Parathyroid adenoma (tissue), 2 donors: Measurements from ENCODE around the gene PIN1.
"Not testable (repeated sequence)": the region's sequence is repeated elsewhere in the genome, so short reads cannot be mapped to it uniquely, and the experiment has no call there.

Source experiments
- H2AFZ ChIP-seq: fragments of 300-600 bp; sonication (generic); one replicate; pipeline ENCODE4 v1.7.0; 2017; ENCODE audit warnings: antibody characterized with exemption, mild to moderate bottlenecking
- H3K27ac ChIP-seq: fragments of 300-600 bp; sonication (generic); one replicate; pipeline ENCODE4 v1.7.0; 2017
- H3K27me3 ChIP-seq: fragments of 300-600 bp; sonication (generic); one replicate; pipeline ENCODE4 v1.7.0; 2017; ENCODE audit warnings: low read length; ENCODE audit not compliant: control insufficient read depth, insufficient read depth
- H3K36me3 ChIP-seq: fragments of 300-600 bp; sonication (generic); one replicate; pipeline ENCODE4 v1.7.0; 2017; ENCODE audit warnings: low read length; ENCODE audit not compliant: control insufficient read depth, insufficient read depth
- H3K4me1 ChIP-seq: fragments of 300-600 bp; sonication (generic); one replicate; pipeline ENCODE4 v1.7.0; 2017; ENCODE audit warnings: control low read depth
- H3K4me2 ChIP-seq: fragments of 300-600 bp; sonication (generic); one replicate; pipeline ENCODE4 v1.7.0; 2017; ENCODE audit warnings: low read length
- H3K4me3 ChIP-seq: fragments of 300-600 bp; sonication (generic); one replicate; pipeline ENCODE4 v1.7.0; 2017; ENCODE audit warnings: low read depth, low read length
- H3K79me2 ChIP-seq: fragments of 300-600 bp; sonication (generic); one replicate; pipeline ENCODE4 v1.7.0; 2017; ENCODE audit warnings: control low read depth
- H3K9ac ChIP-seq: fragments of 300-600 bp; sonication (generic); one replicate; pipeline ENCODE4 v1.7.0; 2017; ENCODE audit warnings: mild to moderate bottlenecking
- H3K9me3 ChIP-seq: fragments of 300-600 bp; sonication (generic); one replicate; pipeline ENCODE4 v1.7.0; 2017; ENCODE audit warnings: low read length; ENCODE audit not compliant: control insufficient read depth
- TF ChIP-seq, protein P1 (sequence below): fragments of 300-600 bp; sonication (generic); IDR thresholded peaks from one replicate; pipeline ENCODE4 v1.7.0; 2017; ENCODE audit warnings: antibody characterized with exemption, mild to moderate bottlenecking
- donor health status: primary hyperparathyroidism.

Gene PIN1

DNA sequence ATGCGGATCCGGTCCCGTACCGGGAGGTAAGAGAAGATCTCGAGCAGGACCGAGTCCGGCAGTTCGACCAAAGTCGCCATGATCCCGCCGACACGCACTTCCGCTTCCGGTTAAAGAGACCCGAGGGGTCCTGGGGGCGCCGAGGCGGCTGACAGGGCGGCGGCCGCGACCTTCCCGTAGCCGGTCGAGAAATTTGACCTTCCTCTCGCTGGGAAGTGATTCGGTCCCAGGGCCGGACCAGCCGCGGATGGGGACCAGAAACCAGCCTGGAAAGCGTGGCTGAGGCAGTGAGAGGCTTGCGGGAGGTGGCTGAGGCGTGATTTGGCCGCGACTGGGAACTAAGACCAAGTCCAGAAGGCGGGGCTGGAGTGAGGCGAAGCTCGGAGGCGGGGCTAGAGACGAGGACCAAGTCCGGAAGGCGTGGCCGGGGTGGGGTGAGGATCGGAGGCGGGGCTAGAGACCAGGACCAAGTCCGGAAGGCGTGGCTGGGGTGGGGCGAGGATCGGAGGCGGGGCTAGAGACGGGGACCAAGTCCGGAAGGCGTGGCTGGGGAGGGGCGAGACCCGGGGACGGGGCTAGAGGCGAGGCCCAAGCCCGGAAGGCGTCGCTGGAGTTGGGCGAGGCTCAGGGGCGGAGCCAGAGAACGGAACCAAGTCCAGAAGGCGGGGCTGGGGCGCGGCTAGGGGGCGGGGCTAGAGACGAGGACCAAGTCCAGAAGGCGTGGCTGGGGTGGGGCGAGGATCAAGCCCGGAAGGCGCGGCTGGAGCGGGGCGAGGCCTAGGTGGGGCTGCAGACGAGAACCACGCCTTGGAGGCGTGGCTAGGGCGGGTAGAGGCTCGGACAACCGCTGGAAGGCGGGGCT, 16.2 kb upstream of the PIN1 start, which contains the start of gene FBXL12:
FBXL12 (minus strand) TSS at position 346 of the 862 bp plus-strand sequence; CDS start at position 80, 266 bp downstream.
- Histone ChIP-seq H3K27me3 (no peaks in the 10 kb centered on the region), H3K4me3 (peak within 1 kb of the TSS; percentile 97), H3K9ac (peak within 1 kb of the TSS; percentile 73), H3K36me3 (no peaks in the 10 kb centered on the region), H3K9me3 (no peaks in the 10 kb centered on the region), H3K27ac (peak within 1 kb of the TSS; percentile 93), H3K79me2 (peaks cover 8% of the 10 kb centered on the region), H3K4me1 (no peaks in the 10 kb centered on the region), H2AFZ (peak within 1 kb of the TSS; percentile 86), H3K4me2 (peak within 1 kb of the TSS; percentile 94)
- TF ChIP-seq, protein P1, sequence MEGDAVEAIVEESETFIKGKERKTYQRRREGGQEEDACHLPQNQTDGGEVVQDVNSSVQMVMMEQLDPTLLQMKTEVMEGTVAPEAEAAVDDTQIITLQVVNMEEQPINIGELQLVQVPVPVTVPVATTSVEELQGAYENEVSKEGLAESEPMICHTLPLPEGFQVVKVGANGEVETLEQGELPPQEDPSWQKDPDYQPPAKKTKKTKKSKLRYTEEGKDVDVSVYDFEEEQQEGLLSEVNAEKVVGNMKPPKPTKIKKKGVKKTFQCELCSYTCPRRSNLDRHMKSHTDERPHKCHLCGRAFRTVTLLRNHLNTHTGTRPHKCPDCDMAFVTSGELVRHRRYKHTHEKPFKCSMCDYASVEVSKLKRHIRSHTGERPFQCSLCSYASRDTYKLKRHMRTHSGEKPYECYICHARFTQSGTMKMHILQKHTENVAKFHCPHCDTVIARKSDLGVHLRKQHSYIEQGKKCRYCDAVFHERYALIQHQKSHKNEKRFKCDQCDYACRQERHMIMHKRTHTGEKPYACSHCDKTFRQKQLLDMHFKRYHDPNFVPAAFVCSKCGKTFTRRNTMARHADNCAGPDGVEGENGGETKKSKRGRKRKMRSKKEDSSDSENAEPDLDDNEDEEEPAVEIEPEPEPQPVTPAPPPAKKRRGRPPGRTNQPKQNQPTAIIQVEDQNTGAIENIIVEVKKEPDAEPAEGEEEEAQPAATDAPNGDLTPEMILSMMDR, result no peak

DNA sequence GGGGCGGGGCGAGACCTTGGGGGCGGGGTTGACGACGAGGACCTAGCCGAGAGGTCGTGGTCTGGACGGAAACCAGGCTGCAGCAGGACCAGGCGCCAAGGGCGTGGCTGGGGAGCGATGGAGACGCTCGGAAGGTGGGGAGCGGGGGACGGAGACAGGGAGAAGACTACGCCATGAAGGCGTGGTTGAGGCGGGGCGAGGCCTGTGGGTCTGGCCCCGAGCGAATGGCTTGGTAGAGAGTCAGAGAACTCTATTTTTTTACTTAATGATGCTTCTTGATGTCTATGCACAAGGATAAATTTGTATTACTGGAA, 15.6 kb upstream of the PIN1 start:
- TF ChIP-seq, protein P1, result no peak
- H3K9me3 ChIP-seq, result no peaks in the 10 kb centered on the region
- H3K27ac ChIP-seq, result peak overlapping the region; percentile 33
- peak overlapping the region; percentile 60 for H3K4me2 ChIP-seq
- H3K36me3 ChIP-seq, result no peaks in the 10 kb centered on the region
- H3K27me3 ChIP-seq, result no peaks in the 10 kb centered on the region
- no peak overlapping the region for H3K9ac ChIP-seq
- H3K4me3 ChIP-seq, result peak overlapping the region; percentile 97
- no peaks in the 10 kb centered on the region for H3K4me1 ChIP-seq
- peaks cover 10% of the 10 kb centered on the region for H3K79me2 ChIP-seq
- H2AFZ ChIP-seq, result peak overlapping the region; percentile 64

DNA sequence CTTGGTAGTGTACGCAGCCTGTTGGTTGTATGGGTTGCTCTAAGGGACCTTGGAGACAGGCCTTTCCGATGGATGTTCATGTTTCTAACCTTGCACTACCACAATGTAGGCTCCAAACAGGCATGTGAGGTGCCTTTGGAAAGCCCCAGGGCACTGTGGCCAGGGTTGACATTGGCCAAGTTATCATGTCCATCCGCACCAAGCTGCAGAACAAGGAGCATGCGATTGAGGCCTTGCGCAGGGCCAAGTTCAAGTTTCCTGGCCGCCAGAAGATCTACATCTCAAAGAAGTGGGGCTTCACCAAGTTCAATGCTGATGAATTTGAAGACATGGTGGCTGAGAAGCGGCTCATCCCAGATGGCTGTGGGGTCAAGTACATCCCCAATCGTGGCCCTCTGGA, 15.1 kb upstream of the PIN1 start:
- not testable (repeated sequence) for H3K4me1 ChIP-seq, H3K4me3 ChIP-seq, H3K4me2 ChIP-seq

DNA sequence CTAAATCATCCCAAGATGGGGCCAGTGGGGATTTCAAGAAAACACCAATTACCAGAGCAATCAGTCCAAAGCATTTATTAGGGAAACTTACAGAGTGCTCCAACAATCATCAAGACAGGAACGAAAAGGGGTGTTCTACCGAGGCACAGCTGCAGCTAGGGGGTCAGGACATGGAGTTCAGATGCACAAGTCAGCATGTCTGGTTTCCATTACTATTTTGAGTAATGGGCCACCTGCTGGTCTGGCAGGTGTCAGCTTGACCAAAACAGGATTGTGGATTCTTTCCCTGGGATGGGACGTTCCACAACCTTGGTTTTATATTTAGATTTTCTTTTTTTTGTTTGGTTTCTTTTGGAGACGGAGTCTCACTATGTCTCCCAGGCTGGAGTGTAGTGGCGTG, 11.3 kb upstream of the PIN1 start:
- H3K79me2 ChIP-seq, result peaks cover 27% of the 10 kb centered on the region
- no peak overlapping the region for H3K27ac ChIP-seq
- no peak overlapping the region for H3K4me2 ChIP-seq
- H3K9me3 ChIP-seq, result no peaks in the 10 kb centered on the region
- H3K27me3 ChIP-seq, result no peaks in the 10 kb centered on the region
- no peaks in the 10 kb centered on the region for H3K36me3 ChIP-seq
- no peak overlapping the region for H3K9ac ChIP-seq
- peaks cover 6% of the 10 kb centered on the region for H3K4me1 ChIP-seq
- TF ChIP-seq, protein P1, result no peak
- no peak overlapping the region for H2AFZ ChIP-seq
- H3K4me3 ChIP-seq, result no peak overlapping the region

More for the DNA sequence above, 15.1 kb upstream of the PIN1 start:
- H3K36me3 ChIP-seq, H3K9ac ChIP-seq, H3K27me3 ChIP-seq, H3K9me3 ChIP-seq: not testable (repeated sequence)
- Histone ChIP-seq H3K27ac (peak overlapping the region; percentile 33), H3K79me2 (peaks cover 13% of the 10 kb centered on the region), H2AFZ (peak overlapping the region; percentile 64)

DNA sequence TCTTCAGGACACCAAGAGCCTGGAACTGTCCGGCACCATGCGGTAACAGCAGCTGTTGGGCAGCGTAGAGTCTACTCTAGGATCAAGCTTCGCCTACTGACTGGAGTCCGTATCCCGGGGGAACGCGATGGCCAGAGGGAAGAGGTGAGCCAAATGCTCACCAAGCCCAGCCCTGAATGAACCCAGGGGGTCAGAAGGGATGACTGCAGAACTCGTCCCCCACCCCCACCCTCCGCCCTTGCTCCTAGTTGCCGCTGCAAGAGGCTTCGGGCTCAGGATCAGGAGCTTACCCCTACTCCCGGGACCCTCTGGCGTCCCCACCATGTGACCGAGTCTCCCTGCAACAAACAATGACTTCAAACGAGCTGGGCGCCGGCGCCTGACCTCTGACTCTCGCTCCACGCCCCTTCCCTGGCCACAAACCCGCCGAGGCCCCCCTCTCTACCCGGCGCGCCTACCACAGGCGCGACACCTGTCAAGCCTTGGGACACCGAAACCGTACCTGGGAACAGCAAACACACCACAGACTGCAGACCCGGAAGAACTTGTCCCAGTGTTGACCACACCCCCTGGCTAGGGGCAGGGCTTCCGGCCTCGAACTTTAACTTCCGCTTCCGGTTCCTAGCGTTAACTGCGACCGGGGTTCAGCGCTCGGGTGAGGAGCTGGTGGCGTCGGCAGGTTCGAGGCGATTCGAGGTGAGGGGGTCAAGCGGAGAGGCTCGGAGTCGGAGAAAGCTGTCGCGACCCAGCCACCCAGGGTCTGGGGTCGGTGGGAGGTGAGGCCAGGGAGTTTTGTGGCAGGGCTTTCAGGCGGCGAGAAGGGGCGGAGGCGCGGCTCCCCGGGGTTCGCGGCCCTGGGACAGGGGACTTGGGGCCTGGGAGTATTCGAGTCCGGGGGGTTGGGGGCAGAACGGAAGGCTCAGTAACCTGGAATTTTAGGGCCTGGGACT, 7.6 kb upstream of the PIN1 start, which contains the start of gene UBL5:
UBL5 (plus strand) TSS at position 630 of the 950 bp plus-strand sequence. CDS start 420 bp downstream, outside the sequence.
- Histone ChIP-seq H3K4me3 (peak within 1 kb of the TSS; percentile 93), H3K4me2 (peak within 1 kb of the TSS; percentile 75), H3K27ac (peak within 1 kb of the TSS; percentile 81), H3K27me3 (no peaks in the 10 kb centered on the region), H3K9me3 (no peaks in the 10 kb centered on the region), H3K36me3 (no peaks in the 10 kb centered on the region), H3K79me2 (peaks cover 33% of the 10 kb centered on the region), H3K9ac (peak within 1 kb of the TSS; percentile 98), H3K4me1 (peaks cover 7% of the 10 kb centered on the region), H2AFZ (peak within 1 kb of the TSS; percentile 98)
- TF ChIP-seq, protein P1, result no peak
